HepG2 (cell line): ENCODE measurements around the gene CAPN9. TPM values are rescaled to one million over a fixed set of nuclear protein-coding genes. Genes with fewer than 3 reads are reported as not detected.

Experiments
- ATAC-seq: fragments of 200-7000 bp; cut with Tn5 transposase; 3 replicates; pipeline ENCODE4 v1.9.1; 2020; ENCODE audit warnings: mild to moderate bottlenecking, moderate library complexity
- BruUV-seq: library from RNA; stranded (reverse); fragments of 400-500 nt; replicated peaks from 2 replicates; lab custom pipeline; 2021; lab: Mats Ljungman, UMichigan
- CTCF ChIA-PET: fragments of 300-600 bp; formaldehyde crosslinking; extraction: SDS; loops from one replicate; lab custom pipeline; 2021; ENCODE audit warnings: low total read pairs, inconsistent platforms, low intra/inter-chr PET ratio; lab: Yijun Ruan, JAX
- POLR2A ChIA-PET: fragments of 350-600 bp; sonication (Branson Sonifier 250); formaldehyde crosslinking; loops from one replicate; lab custom pipeline; 2020; ENCODE audit warnings: antibody characterized with exemption, inconsistent platforms; lab: Yijun Ruan, JAX
- DNase-seq: peaks from one replicate; pipeline ENCODE4 v3.0.0-alpha.2; 2015; ENCODE audit warnings: low spot score
- FAIRE-seq: peaks from 3 replicates; lab custom pipeline; 2011; peaks lifted over from hg19 to GRCh38; lab: Jason Lieb, UNC
- H2AFZ ChIP-seq: one replicate; pipeline ENCODE4 v1.6.1; 2011; ENCODE audit warnings: low read length, inconsistent platforms
- H3K27ac ChIP-seq: fragments of 300-600 bp; 3 replicates; pipeline ENCODE4 v1.8.0; 2011; ENCODE audit warnings: mixed run types, mild to moderate bottlenecking, mixed read lengths, low read length, inconsistent platforms; ENCODE audit not compliant: insufficient read depth; ENCODE audit errors: extremely low read length
- H3K27me3 ChIP-seq, 2 experiments: fragments of 200-600 bp in 1 of 2; 2 replicates in 1 of 2; 3 replicates in 1 of 2; pipeline versions ENCODE4 v1.6.0 to v1.8.0; 2011; ENCODE audit warnings: low read length in 2 of 2, mild to moderate bottlenecking in 2 of 2, moderate library complexity in 2 of 2, inconsistent platforms in 1 of 2; ENCODE audit not compliant: insufficient read depth in 2 of 2, control insufficient read depth in 1 of 2
- H3K36me3 ChIP-seq, 2 experiments: fragments of 200-600 bp in 1 of 2; replicated peaks in 1 of 2; 2 replicates in 1 of 2; 3 replicates in 1 of 2; pipeline versions ENCODE4 v1.5.1 to v1.8.0; 2011; ENCODE audit warnings: low read length in 2 of 2, inconsistent platforms in 1 of 2; ENCODE audit not compliant: insufficient read depth in 2 of 2, control insufficient read depth in 1 of 2
- H3K4me1 ChIP-seq: 2 replicates; pipeline ENCODE4 v1.5.1; 2012; ENCODE audit warnings: low read length, inconsistent platforms; ENCODE audit not compliant: insufficient read depth
- H3K4me2 ChIP-seq: 2 replicates; pipeline ENCODE4 v1.6.0; 2011; ENCODE audit warnings: low read depth, low read length, inconsistent platforms
- H3K4me3 ChIP-seq, 3 experiments: fragments of 200-600 bp in 1 of 3; sonication (generic), shearing (Covaris generic) in 1 of 3; replicated peaks in 1 of 3; 2 replicates each; pipeline ENCODE4 v1.5.1; 2011 to 2016; ENCODE audit warnings: low read length in 3 of 3, inconsistent platforms in 2 of 3, low read depth in 2 of 3, mild to moderate bottlenecking in 2 of 3, control low read depth in 1 of 3, mixed read lengths in 1 of 3; ENCODE audit not compliant: insufficient read depth in 1 of 3
- H3K79me2 ChIP-seq: one replicate; pipeline ENCODE4 v1.6.1; 2011; ENCODE audit warnings: low read length, inconsistent platforms; ENCODE audit not compliant: insufficient read depth
- H3K9ac ChIP-seq: 2 replicates; pipeline ENCODE4 v1.6.0; 2011; ENCODE audit warnings: mild to moderate bottlenecking, low read depth, low read length, inconsistent platforms; ENCODE audit not compliant: insufficient read depth
- H3K9me3 ChIP-seq: 2 replicates; pipeline ENCODE4 v1.5.1; 2012; ENCODE audit warnings: mild to moderate bottlenecking, low read length
- H4K20me1 ChIP-seq: 2 replicates; pipeline ENCODE4 v1.6.0; 2011; ENCODE audit warnings: inconsistent platforms, mild to moderate bottlenecking, low read length, moderate library complexity; ENCODE audit not compliant: insufficient read depth
- ASH2L ChIP-seq: fragments of 300-600, 200-600 bp; sonication (generic); IDR thresholded peaks from 2 replicates; pipeline ENCODE4 v1.7.0; 2017; ENCODE audit warnings: low read depth, mild to moderate bottlenecking, moderate library complexity, mixed read lengths, low read length; ENCODE audit not compliant: insufficient read length
- GPN1 ChIP-seq: sonication (generic); formaldehyde crosslinking; IDR thresholded peaks from 2 replicates; pipeline ENCODE4 v1.5.1; 2020; ENCODE audit warnings: missing genetic modification reagents, borderline replicate concordance
- HOXA9 ChIP-seq: sonication (generic); formaldehyde crosslinking; IDR thresholded peaks from 2 replicates; pipeline ENCODE4 v1.8.1; 2022; ENCODE audit warnings: missing genetic modification reagents, mild to moderate bottlenecking, moderate library complexity, borderline replicate concordance
- NFYC ChIP-seq: IDR thresholded peaks from 2 replicates; pipeline ENCODE4 v1.6.1; 2016; ENCODE audit warnings: missing genetic modification reagents, missing compliant biosample characterization
- PITX1 ChIP-seq: sonication (generic); formaldehyde crosslinking; IDR thresholded peaks from 2 replicates; pipeline ENCODE4 v1.5.1; 2020; ENCODE audit warnings: mild to moderate bottlenecking, missing genetic modification reagents
- SNAPC4 ChIP-seq: sonication (generic); formaldehyde crosslinking; IDR thresholded peaks from 2 replicates; pipeline ENCODE4 v1.4.0; 2020; ENCODE audit warnings: mild to moderate bottlenecking, missing genetic modification reagents
- TCF12 ChIP-seq, 2 experiments: fragments of 450-650 bp in 1 of 2; sonication (generic) in 1 of 2; formaldehyde crosslinking in 1 of 2; IDR thresholded peaks; 2 replicates each; pipeline versions ENCODE4 v1.6.1 to v1.8.0; 2017 to 2022; ENCODE audit warnings: antibody characterized with exemption in 1 of 2, mild to moderate bottlenecking in 1 of 2, missing genetic modification reagents in 1 of 2, moderate library complexity in 1 of 2
- TSC22D2 ChIP-seq: sonication (generic); formaldehyde crosslinking; IDR thresholded peaks from 2 replicates; pipeline ENCODE4 v1.5.1; 2020; ENCODE audit warnings: missing genetic modification reagents, mild to moderate bottlenecking, borderline replicate concordance
- ZNF143 ChIP-seq: sonication (generic); formaldehyde crosslinking; IDR thresholded peaks from 2 replicates; pipeline ENCODE4 v1.4.0; 2020; ENCODE audit warnings: missing genetic modification reagents
- ZNF329 ChIP-seq: sonication (generic); formaldehyde crosslinking; IDR thresholded peaks from 2 replicates; pipeline ENCODE4 v1.9.0; 2021; ENCODE audit warnings: low read depth, mild to moderate bottlenecking, missing genetic modification reagents
- ZNF749 ChIP-seq: sonication (generic); formaldehyde crosslinking; IDR thresholded peaks from 2 replicates; pipeline ENCODE4 v1.8.0; 2022; ENCODE audit warnings: mild to moderate bottlenecking, missing genetic modification reagents, moderate library complexity, borderline replicate concordance
- ZSCAN30 ChIP-seq: sonication (generic); formaldehyde crosslinking; IDR thresholded peaks from 2 replicates; pipeline ENCODE4 v1.5.0; 2020; ENCODE audit warnings: mild to moderate bottlenecking, missing genetic modification reagents
- WGBS: methylation state at CpG from one replicate; pipeline ENCODE4 v1.1.6; 2017; ENCODE audit warnings: low lambda C conversion rate; 5-methylcytosine and 5-hydroxymethylcytosine counted together
- in situ Hi-C: cut with HindIII; loops from 2 replicates; pipeline ENCODE4 v1.10.0; 2017; ENCODE audit warnings: low pct_unique_long_range_greater_than_20kb; ENCODE audit not compliant: extremely low pct_ligation_motif_present
- intact Hi-C: fragments of 100-400 bp; cut with micrococcal nuclease; formaldehyde crosslinking; loops from one replicate; pipeline ENCODE4 v1.10.0; 2022; ENCODE audit not compliant: unreplicated experiment
- polyA plus RNA-seq, 8 experiments: library from polyadenylated mRNA; depleted of rRNA in 3 of 8; stranded (reverse) in 7 of 8; unstranded in 1 of 8; fragments of >200 nt; fragmentation: Illumina TruSeq in 4 of 8; extraction: Trizol in 4 of 8; gene quantifications; 2 replicates each; pipeline versions ENCODE4 v1.2.1 to v1.2.3, GENCODE V29; 2011 to 2016; ENCODE audit warnings: low read depth in 4 of 8, missing spikeins in 1 of 8, mixed read lengths in 1 of 8; ENCODE audit not compliant: insufficient read depth in 1 of 8
- total RNA-seq, 5 experiments: library from RNA; depleted of rRNA; stranded (reverse); fragments of >200 nt; fragmentation: Illumina TruSeq; extraction: Trizol; gene quantifications; 2 replicates each; pipeline ENCODE4 v1.2.3, GENCODE V29; 2016; ENCODE audit warnings: low read depth in 1 of 5
- TF ChIP-seq, protein P1 (sequence below): sonication (generic); formaldehyde crosslinking; IDR thresholded peaks from 2 replicates; pipeline ENCODE4 v1.4.0; 2020; ENCODE audit warnings: missing genetic modification reagents, borderline replicate concordance
- TF ChIP-seq, protein P2 (sequence below): sonication (generic); formaldehyde crosslinking; IDR thresholded peaks from 2 replicates; pipeline ENCODE4 v1.8.0; 2023; ENCODE audit warnings: mild to moderate bottlenecking, missing genetic modification reagents

CAPN9 gene
- total and polyA plus RNA-seq, 2 of the 13 experiments (the other 11 are each of a cell fraction or from before 2014, with no cell fraction given) = 0.04 to 0.31 TPM

DNA sequence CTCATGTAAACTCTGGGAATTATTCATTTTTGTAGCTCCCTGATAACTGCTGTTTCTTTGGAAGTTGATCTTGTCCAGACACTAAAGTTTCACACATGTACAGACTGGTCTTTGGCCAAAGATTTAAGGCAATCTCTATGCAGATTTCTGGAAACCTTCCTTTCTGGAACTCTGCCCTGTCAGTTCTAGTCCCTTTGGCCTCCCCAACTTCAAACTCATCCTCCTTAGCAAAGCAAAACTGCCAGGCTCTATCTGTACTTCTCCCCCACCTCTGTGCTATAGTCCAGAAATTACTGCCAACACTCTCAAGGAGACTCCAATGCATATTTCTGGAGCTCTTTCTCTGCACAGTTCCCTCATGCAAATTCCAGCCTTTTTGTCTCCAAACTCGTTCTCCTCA, 84.6 kb downstream of the CAPN9 start (continued):
- TF ChIP-seq, protein P1, sequence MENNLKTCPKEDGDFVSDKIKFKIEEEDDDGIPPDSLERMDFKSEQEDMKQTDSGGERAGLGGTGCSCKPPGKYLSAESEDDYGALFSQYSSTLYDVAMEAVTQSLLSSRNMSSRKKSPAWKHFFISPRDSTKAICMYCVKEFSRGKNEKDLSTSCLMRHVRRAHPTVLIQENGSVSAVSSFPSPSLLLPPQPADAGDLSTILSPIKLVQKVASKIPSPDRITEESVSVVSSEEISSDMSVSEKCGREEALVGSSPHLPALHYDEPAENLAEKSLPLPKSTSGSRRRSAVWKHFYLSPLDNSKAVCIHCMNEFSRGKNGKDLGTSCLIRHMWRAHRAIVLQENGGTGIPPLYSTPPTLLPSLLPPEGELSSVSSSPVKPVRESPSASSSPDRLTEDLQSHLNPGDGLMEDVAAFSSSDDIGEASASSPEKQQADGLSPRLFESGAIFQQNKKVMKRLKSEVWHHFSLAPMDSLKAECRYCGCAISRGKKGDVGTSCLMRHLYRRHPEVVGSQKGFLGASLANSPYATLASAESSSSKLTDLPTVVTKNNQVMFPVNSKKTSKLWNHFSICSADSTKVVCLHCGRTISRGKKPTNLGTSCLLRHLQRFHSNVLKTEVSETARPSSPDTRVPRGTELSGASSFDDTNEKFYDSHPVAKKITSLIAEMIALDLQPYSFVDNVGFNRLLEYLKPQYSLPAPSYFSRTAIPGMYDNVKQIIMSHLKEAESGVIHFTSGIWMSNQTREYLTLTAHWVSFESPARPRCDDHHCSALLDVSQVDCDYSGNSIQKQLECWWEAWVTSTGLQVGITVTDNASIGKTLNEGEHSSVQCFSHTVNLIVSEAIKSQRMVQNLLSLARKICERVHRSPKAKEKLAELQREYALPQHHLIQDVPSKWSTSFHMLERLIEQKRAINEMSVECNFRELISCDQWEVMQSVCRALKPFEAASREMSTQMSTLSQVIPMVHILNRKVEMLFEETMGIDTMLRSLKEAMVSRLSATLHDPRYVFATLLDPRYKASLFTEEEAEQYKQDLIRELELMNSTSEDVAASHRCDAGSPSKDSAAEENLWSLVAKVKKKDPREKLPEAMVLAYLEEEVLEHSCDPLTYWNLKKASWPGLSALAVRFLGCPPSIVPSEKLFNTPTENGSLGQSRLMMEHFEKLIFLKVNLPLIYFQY (CRISPR knock-in tag) = no peak
- TF ChIP-seq ZNF329 (CRISPR knock-in tag) = no peak
- TF ChIP-seq ZNF749 = no peak

- no peak for ATAC-seq
- FAIRE-seq = no peak
- intact Hi-C loops = no loop called here
- Histone ChIP-seq H3K4me3 (no peak overlapping the region), H2AFZ (no peak overlapping the region), H3K27me3 (no peaks in the 10 kb centered on the region), H4K20me1 (no peaks in the 10 kb centered on the region), H3K9me3 (no peaks in the 10 kb centered on the region), H3K9ac (no peak overlapping the region), H3K79me2 (no peaks in the 10 kb centered on the region), H3K4me1 (no peaks in the 10 kb centered on the region), H3K4me2 (no peak overlapping the region), H3K27ac (no peak overlapping the region), H3K36me3 (no peaks in the 10 kb centered on the region)
- 63% methylated on average over 1 of the region's 1 CpG for WGBS
- POLR2A ChIA-PET = no interaction called here
- BruUV-seq = no TSS peak
- DNase-seq = no peak
- CTCF ChIA-PET = no interaction called here
- in situ Hi-C loops = no loop called here
- TF ChIP-seq PITX1 (CRISPR knock-in tag) = no peak
- no peak for TF ChIP-seq HOXA9
- TF ChIP-seq ASH2L = no peak
- no peak for TF ChIP-seq ZSCAN30 (CRISPR knock-in tag)
- TF ChIP-seq SNAPC4 (CRISPR knock-in tag) = no peak
- no peak for TF ChIP-seq TSC22D2 (CRISPR knock-in tag)
- TF ChIP-seq GPN1 = no peak
- TF ChIP-seq ZNF143 = no peak
- TF ChIP-seq TCF12 (IDR thresholded peaks at IDR 0.05) = no peak
- TF ChIP-seq TCF12 (CRISPR knock-in tag; IDR thresholded peaks at IDR 0.05) = no peak
- TF ChIP-seq, protein P2, sequence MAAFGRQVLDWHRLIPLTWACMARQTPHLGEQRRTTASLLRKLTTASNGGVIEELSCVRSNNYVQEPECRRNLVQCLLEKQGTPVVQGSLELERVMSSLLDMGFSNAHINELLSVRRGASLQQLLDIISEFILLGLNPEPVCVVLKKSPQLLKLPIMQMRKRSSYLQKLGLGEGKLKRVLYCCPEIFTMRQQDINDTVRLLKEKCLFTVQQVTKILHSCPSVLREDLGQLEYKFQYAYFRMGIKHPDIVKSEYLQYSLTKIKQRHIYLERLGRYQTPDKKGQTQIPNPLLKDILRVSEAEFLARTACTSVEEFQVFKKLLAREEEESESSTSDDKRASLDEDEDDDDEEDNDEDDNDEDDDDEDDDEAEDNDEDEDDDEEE (CRISPR knock-in tag) = no peak
- TF ChIP-seq NFYC (CRISPR knock-in tag) = no peak
These were observed 85.3 kb downstream of the CAPN9 start for GRCh38 chr1:230832476-230832875.
